NB4 (cell line): Measurements from ENCODE around the gene PPP1R1B.

ENCODE experiments used
- MYC ChIP-seq: IDR thresholded peaks from 2 replicates; pipeline ENCODE4 v1.6.1; 2011; ENCODE audit warnings: low read depth, low read length
- POLR2A ChIP-seq: IDR thresholded peaks from 2 replicates; pipeline ENCODE4 v1.6.1; 2011; ENCODE audit warnings: mild to moderate bottlenecking; ENCODE audit not compliant: insufficient read length; ENCODE audit errors: extremely low read depth

DNA sequence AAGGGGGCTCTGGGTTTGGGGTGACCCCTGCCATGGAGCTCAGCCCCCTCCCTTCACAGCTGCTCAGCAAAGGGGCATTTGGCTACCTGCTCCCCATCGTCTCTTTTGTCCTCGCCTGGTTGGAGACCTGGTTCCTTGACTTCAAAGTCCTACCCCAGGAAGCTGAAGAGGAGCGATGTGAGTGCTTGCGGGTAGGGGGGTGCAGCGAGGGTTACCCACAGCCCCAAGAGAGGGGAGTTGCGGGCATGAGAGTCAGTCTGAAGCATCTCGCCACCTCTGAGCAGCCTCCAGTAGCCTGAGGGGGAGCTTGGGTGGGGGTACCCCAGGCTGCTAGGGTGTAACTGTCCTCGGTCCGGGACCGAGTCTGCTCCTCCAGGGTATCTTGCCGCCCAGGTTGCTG is 31.6 kb downstream of the PPP1R1B start:
- no peak for TF ChIP-seq MYC
- TF ChIP-seq POLR2A = no peak
